22Rv1 (cell line): ENCODE measurements around the gene RTL10.

Experiments
- CTCF ChIP-seq: fragments of 450-650 bp; IDR thresholded peaks from 2 replicates; pipeline ENCODE4 v1.5.1; 2017; ENCODE audit warnings: mild to moderate bottlenecking
- ZFX ChIP-seq: fragments of 450-650 bp; IDR thresholded peaks from 2 replicates; pipeline ENCODE4 v1.6.1; 2017; ENCODE audit warnings: antibody characterized with exemption, borderline replicate concordance

- TF ChIP-seq CTCF (no peak), ZFX (no peak)
Measured at GRCh38 chr22:19811811-19812771, 42.6 kb downstream of the RTL10 start.
